Measurements from ENCODE around the gene ARF1.

The ARF1 gene

GRCh38 chr1:228044961-228045360, 37.5 kb upstream of the ARF1 start:
- intact Hi-C loops (cut with micrococcal nuclease): no loop called here
- H3K27ac Mint-ChIP-seq: no peak overlapping the region
- H3K27me3 Mint-ChIP-seq: peaks cover 10% of the 10 kb centered on the region
- no peak overlapping the region for H3K4me3 Mint-ChIP-seq
- H3K4me1 Mint-ChIP-seq (ENCODE audit: low read depth): peaks cover 14% of the 10 kb centered on the region
- H3K36me3 Mint-ChIP-seq (ENCODE audit: low read depth): no peaks in the 10 kb centered on the region
- no peaks in the 10 kb centered on the region for H3K9me3 Mint-ChIP-seq

DNA sequence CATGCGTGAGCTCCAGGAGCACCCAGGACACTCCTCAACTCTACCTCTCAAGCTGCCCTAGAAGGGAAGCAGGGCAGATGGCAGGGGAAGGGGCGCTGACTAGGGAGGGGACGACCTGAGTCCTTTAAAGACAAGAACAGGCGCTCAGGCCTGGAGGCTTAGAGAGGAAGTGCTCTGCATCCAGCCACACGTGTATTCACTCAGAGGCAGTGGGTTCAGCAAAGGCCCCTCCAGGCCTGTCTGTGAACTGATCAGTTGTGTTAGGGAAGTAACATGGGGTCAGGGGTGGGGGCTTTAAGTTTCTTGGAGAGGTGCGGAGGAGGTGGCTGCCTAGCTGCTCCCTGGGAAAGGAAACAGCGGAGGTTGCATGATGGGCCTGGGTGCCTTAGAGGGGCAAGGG, 37.1 kb upstream of the ARF1 start:
- no peaks in the 10 kb centered on the region for H3K9me3 Mint-ChIP-seq
- H3K36me3 Mint-ChIP-seq (ENCODE audit: low read depth): no peaks in the 10 kb centered on the region
- peaks cover 5% of the 10 kb centered on the region for H3K27me3 Mint-ChIP-seq
- no peak overlapping the region for H3K27ac Mint-ChIP-seq
- intact Hi-C loops (cut with micrococcal nuclease): no loop called here
- H3K4me1 Mint-ChIP-seq (ENCODE audit: low read depth): peaks cover 14% of the 10 kb centered on the region
- H3K4me3 Mint-ChIP-seq: no peak overlapping the region

DNA sequence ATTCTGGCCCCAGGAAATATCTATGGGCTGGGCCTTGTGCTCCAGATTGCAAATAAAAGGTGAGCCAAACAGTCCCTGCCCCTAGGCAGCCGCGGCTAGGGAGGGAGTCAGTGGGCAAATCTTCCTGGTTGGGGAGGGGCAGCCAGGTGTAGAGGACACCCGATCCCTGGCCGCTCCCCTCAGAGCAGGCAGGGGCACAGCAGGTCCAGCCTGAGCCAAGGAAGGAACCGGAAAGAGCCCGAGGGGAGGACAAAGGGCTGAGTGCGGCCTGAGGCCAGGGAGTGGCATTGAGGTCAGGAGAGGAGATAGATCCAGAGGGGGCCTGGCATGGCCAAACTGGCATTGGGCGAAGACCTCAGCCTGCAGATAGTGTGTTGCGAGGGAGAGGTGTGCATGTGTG, 36.6 kb upstream of the ARF1 start:
- no peaks in the 10 kb centered on the region for H3K9me3 Mint-ChIP-seq
- H3K4me1 Mint-ChIP-seq (ENCODE audit: low read depth): peaks cover 14% of the 10 kb centered on the region

GRCh38 chr1:228046421-228047182, 35.9 kb upstream of the ARF1 start:
- Mint-ChIP-seq H3K4me1 (ENCODE audit: low read depth) (peaks cover 14% of the 10 kb centered on the region), H3K27ac (no peak overlapping the region)

More for the DNA sequence above, 36.6 kb upstream of the ARF1 start:
- intact Hi-C loops (cut with micrococcal nuclease): no loop called here
- Mint-ChIP-seq H3K36me3 (ENCODE audit: low read depth) (no peaks in the 10 kb centered on the region), H3K27me3 (peaks cover 5% of the 10 kb centered on the region), H3K27ac (no peak overlapping the region), H3K4me3 (no peak overlapping the region)

DNA sequence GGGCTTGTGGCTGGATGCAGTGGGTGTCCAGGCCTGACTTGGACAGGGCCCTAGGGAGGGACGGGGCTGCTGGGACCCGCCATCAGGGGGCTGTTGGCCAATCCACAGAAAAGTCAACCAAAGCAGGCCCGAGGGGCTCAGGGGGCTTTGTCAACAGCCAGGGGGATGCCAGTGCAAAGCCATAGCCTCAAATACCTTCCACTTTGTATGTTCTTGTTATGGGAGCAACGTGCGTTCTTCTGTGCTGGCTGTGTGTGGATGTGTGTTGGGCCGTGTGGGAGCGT, 35.4 kb upstream of the ARF1 start:
- Mint-ChIP-seq H3K36me3 (ENCODE audit: low read depth) (no peaks in the 10 kb centered on the region), H3K9me3 (no peaks in the 10 kb centered on the region), H3K27me3 (peaks cover 11% of the 10 kb centered on the region), H3K4me1 (ENCODE audit: low read depth) (peaks cover 14% of the 10 kb centered on the region), H3K27ac (no peak overlapping the region), H3K4me3 (no peak overlapping the region)
- intact Hi-C loops (cut with micrococcal nuclease): no loop called here

More at GRCh38 chr1:228046421-228047182, 35.9 kb upstream of the ARF1 start:
- no peaks in the 10 kb centered on the region for H3K9me3 Mint-ChIP-seq
- H3K4me3 Mint-ChIP-seq: no peak overlapping the region
- intact Hi-C loops (cut with micrococcal nuclease): no loop called here
- no peaks in the 10 kb centered on the region for H3K36me3 Mint-ChIP-seq (ENCODE audit: low read depth)
- H3K27me3 Mint-ChIP-seq: peaks cover 9% of the 10 kb centered on the region

DNA sequence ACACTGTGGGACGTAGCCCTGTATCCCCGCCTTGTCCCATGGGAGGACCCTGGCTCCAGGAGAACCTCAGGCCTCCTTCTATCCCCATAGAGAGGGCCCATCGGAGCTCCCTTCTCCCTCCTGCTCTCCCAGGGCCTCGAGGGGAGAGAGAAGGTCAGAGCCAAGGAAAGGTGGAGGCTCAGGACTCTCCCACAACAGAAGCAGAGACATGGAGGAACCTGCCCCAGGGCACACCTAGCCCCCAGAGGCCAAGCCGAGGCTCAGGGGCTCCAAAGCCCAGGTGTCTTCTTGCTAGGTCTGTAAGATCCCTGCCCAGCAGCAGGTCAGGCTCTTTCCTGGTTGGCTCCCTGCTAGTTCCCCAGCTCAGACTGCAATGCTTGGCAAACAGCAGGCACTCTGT, 34.4 kb upstream of the ARF1 start:
- H3K4me3 Mint-ChIP-seq: no peak overlapping the region
- no peaks in the 10 kb centered on the region for H3K9me3 Mint-ChIP-seq
- H3K27ac Mint-ChIP-seq: no peak overlapping the region

GRCh38 chr1:228048659-228049298, 33.7 kb upstream of the ARF1 start:
- no peaks in the 10 kb centered on the region for H3K36me3 Mint-ChIP-seq (ENCODE audit: low read depth)
- peaks cover 20% of the 10 kb centered on the region for H3K27me3 Mint-ChIP-seq
- H3K27ac Mint-ChIP-seq: no peak overlapping the region
- intact Hi-C loops (cut with micrococcal nuclease): no loop called here
- H3K4me1 Mint-ChIP-seq (ENCODE audit: low read depth): peaks cover 14% of the 10 kb centered on the region
- H3K9me3 Mint-ChIP-seq: no peaks in the 10 kb centered on the region
- H3K4me3 Mint-ChIP-seq: no peak overlapping the region

More for the DNA sequence above, 34.4 kb upstream of the ARF1 start:
- peaks cover 17% of the 10 kb centered on the region for H3K27me3 Mint-ChIP-seq
- H3K4me1 Mint-ChIP-seq (ENCODE audit: low read depth): peaks cover 14% of the 10 kb centered on the region
- H3K36me3 Mint-ChIP-seq (ENCODE audit: low read depth): no peaks in the 10 kb centered on the region
- intact Hi-C loops (cut with micrococcal nuclease): no loop called here

DNA sequence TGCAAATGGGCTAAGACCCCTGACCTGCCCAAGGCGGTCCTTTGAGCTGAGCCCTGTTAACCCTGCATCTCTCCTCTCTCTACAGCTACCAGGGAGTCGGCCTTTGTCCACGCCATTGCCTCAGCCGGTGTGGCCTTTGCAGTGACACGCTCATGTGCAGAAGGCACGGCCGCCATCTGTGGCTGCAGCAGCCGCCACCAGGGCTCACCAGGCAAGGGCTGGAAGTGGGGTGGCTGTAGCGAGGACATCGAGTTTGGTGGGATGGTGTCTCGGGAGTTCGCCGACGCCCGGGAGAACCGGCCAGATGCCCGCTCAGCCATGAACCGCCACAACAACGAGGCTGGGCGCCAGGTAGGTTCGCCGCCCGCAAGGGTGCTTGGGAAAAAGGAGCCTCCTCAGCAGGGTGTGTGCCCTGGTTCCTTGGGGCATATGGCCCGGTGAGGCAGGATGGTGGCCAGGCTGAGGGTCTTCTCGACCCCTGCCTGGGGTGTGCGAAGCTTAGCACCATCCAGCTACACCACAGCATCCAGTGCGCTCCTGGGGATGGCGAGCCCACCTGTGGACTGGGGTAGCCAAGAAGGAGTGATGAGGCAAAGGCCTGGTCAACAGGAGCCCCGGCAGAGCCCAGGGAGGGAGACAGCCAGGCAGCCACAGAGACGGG, 31.8 kb upstream of the ARF1 start:
- intact Hi-C loops (cut with micrococcal nuclease): no loop called here
- no peaks in the 10 kb centered on the region for H3K36me3 Mint-ChIP-seq (ENCODE audit: low read depth)
- no peak overlapping the region for H3K27ac Mint-ChIP-seq
- H3K27me3 Mint-ChIP-seq: peaks cover 31% of the 10 kb centered on the region
- H3K4me3 Mint-ChIP-seq: no peak overlapping the region
- H3K4me1 Mint-ChIP-seq (ENCODE audit: low read depth): peaks cover 14% of the 10 kb centered on the region
- H3K9me3 Mint-ChIP-seq: no peaks in the 10 kb centered on the region

DNA sequence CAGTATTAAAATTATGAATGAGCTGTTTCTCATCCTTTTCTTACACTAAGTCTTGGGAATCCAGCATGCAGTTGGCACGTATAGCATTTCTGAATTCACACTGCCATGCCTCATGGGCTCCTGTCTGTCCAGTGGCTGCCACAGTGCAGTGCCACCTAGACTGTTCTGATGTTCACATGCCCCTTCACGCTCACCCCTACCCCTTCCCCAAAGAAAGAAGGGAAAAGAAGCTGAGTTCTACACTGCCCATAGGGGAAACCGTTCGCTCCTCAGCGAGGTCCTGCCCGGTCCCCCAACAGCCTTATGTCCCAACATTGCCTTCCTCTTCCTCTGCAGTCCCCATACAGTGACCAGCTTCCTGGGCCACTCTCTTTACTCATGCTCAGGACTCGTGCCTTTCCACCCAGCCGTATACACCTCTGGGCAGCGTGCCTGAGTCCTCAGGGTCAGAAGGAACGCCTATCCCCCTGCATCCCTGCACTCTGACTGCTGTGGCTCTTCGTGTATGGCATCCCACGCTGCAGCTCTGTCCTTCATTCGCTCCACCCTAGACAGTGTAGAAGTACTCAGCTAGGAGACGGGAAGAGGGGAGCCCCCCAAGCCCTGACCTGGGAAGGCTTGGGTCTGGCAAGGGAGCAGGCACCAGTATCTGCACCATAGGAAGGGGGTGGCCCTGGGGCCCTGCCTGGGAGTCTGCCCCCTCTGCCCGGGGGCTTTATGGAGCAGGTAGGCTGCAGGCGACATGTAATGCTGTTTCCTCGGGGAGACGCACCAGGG, 24.1 kb upstream of the ARF1 start:
- Mint-ChIP-seq H3K27me3 (peaks cover 81% of the 10 kb centered on the region), H3K9me3 (no peaks in the 10 kb centered on the region), H3K36me3 (ENCODE audit: low read depth) (no peaks in the 10 kb centered on the region), H3K27ac (no peak overlapping the region), H3K4me3 (no peak overlapping the region), H3K4me1 (ENCODE audit: low read depth) (peaks cover 11% of the 10 kb centered on the region)
- intact Hi-C loops (cut with micrococcal nuclease): no loop called here

- intact Hi-C loops (cut with micrococcal nuclease): no loop called here
- H3K36me3 Mint-ChIP-seq (ENCODE audit: low read depth): no peaks in the 10 kb centered on the region
- H3K27ac Mint-ChIP-seq: no peak overlapping the region
- peaks cover 11% of the 10 kb centered on the region for H3K4me1 Mint-ChIP-seq (ENCODE audit: low read depth)
- peaks cover 75% of the 10 kb centered on the region for H3K27me3 Mint-ChIP-seq
- no peaks in the 10 kb centered on the region for H3K9me3 Mint-ChIP-seq
- H3K4me3 Mint-ChIP-seq: no peak overlapping the region
Measured at GRCh38 chr1:228058949-228059633, 23.4 kb upstream of the ARF1 start.

DNA sequence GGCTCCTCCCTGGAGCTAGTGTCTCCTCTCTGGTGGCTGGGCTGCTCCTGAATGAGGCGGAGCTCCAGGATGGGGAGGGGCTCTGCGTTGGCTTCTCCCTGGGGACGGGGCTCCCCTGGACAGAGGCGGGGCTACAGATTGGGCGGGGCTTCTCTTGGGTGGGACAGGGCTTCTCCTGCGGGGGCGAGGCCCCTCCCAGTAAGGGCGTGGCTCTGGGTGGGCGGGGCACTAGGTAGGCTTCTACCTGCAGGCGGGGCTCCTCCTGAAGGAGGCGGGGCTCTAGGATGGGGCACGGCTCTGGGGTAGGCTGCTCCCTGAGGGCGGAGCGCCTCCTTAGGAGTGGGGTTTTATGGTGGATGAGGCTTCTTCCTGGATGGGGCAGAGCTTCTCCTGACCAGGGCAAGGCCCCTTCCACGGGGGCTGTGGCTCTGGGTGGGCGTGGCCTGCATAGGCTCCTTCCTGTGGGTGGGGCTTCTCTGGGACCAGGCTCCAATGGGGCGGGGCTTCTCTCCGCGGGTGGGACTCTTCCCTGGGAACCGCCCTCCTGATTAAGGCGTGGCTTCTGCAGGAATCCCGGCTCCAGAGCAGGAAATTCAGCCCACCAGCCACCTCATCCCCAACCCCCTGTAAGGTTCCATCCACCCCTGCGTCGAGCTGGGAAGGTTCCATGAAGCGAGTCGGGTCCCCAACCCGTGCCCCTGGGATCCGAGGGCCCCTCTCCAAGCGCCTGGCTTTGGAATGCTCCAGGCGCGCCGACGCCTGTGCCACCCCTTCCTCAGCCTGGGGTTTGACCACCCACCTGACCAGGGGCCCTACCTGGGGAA, 22.7 kb upstream of the ARF1 start:
- intact Hi-C loops (cut with micrococcal nuclease): no loop called here
- no peaks in the 10 kb centered on the region for H3K36me3 Mint-ChIP-seq (ENCODE audit: low read depth)
- peaks cover 11% of the 10 kb centered on the region for H3K4me1 Mint-ChIP-seq (ENCODE audit: low read depth)
- peak overlapping the region; percentile 69 for H3K4me3 Mint-ChIP-seq
- H3K27ac Mint-ChIP-seq: no peak overlapping the region
- peaks cover 73% of the 10 kb centered on the region for H3K27me3 Mint-ChIP-seq
- H3K9me3 Mint-ChIP-seq: no peaks in the 10 kb centered on the region

DNA sequence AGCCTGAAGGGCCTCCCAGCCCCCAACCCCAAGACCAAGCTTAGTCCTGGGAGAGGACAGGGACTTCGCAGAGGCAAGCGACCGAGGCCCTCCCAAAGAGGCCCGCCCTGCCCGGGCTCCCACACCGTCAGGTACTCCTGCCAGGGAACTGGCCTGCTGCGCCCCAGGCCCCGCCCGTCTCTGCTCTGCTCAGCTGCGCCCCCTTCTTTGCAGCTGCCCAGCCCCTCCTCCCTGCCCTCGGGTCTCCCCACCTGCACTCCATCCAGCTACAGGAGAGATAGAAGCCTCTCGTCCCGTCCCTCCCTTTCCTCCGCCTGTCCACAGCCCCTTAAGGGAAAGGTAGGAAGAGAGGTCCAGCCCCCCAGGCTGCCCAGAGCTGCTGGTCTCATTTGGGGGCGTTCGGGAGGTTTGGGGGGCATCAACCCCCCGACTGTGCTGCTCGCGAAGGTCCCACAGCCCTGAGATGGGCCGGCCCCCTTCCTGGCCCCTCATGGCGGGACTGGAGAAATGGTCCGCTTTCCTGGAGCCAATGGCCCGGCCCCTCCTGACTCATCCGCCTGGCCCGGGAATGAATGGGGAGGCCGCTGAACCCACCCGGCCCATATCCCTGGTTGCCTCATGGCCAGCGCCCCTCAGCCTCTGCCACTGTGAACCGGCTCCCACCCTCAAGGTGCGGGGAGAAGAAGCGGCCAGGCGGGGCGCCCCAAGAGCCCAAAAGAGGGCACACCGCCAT, 21.9 kb upstream of the ARF1 start:
- Mint-ChIP-seq H3K36me3 (ENCODE audit: low read depth) (no peaks in the 10 kb centered on the region), H3K4me3 (peak overlapping the region; percentile 69), H3K27ac (no peak overlapping the region), H3K27me3 (peaks cover 72% of the 10 kb centered on the region), H3K4me1 (ENCODE audit: low read depth) (peaks cover 11% of the 10 kb centered on the region), H3K9me3 (no peaks in the 10 kb centered on the region)
- intact Hi-C loops (cut with micrococcal nuclease): no loop called here
